ENCODE results near the gene SYT3. TPM values are rescaled to one million over a fixed set of nuclear protein-coding genes. Genes with fewer than 3 reads are reported as not detected.

SYT3 gene
- total RNA-seq, 4 donors from 2014 or later = 1.2 TPM; not detected in 3

- H3K27ac ChIP-seq = no peak overlapping the region
- H3K4me3 ChIP-seq = no peak overlapping the region
- peaks cover 0 to 16% (median 7%) of the 10 kb centered on the region in 4 donors for H3K4me1 ChIP-seq
- peaks cover 0 to 13% (median 2%) of the 10 kb centered on the region in 4 donors for H3K9me3 ChIP-seq
- DNase-seq = no peak
- TF ChIP-seq POLR2A (IDR thresholded peaks at IDR 0.05) (no peak), CTCF (IDR thresholded peaks at IDR 0.05) (no peak)
- peaks cover 0 to 12% of the 10 kb centered on the region in 2 donors for H3K27me3 ChIP-seq
- no peaks in the 10 kb centered on the region for H3K36me3 ChIP-seq
Measured at GRCh38 chr19:50660088-50660366, 20.3 kb upstream of the SYT3 start.

GRCh38 chr19:50659318-50660087, 19.8 kb upstream of the SYT3 start:
- peak overlapping the region in 3 of 4 donors; percentile 20 to 29 (median 22) for H3K4me3 ChIP-seq

GRCh38 chr19:50658441-50659317, 19.0 kb upstream of the SYT3 start:
- peak overlapping the region in 3 of 4 donors; percentile 20 to 29 (median 22) for H3K4me3 ChIP-seq
- TF ChIP-seq POLR2A (IDR thresholded peaks at IDR 0.05) (no peak), CTCF (IDR thresholded peaks at IDR 0.05) (no peak)
- peaks cover 0 to 12% of the 10 kb centered on the region in 2 donors for H3K27me3 ChIP-seq

More at GRCh38 chr19:50659318-50660087, 19.8 kb upstream of the SYT3 start:
- Histone ChIP-seq H3K4me1 (peaks cover 0 to 16% (median 7%) of the 10 kb centered on the region in 4 donors), H3K27me3 (peaks cover 0 to 12% of the 10 kb centered on the region in 2 donors), H3K9me3 (peaks cover 0 to 16% (median 2%) of the 10 kb centered on the region in 4 donors), H3K27ac (no peak overlapping the region), H3K36me3 (no peaks in the 10 kb centered on the region)
- no peak for TF ChIP-seq POLR2A (IDR thresholded peaks at IDR 0.05)
- no peak for TF ChIP-seq CTCF (IDR thresholded peaks at IDR 0.05)
- DNase-seq = no peak

GRCh38 chr19:50657712-50658440, 18.2 kb upstream of the SYT3 start:
- no peaks in the 10 kb centered on the region for H3K36me3 ChIP-seq
- no peak overlapping the region for H3K27ac ChIP-seq
- TF ChIP-seq CTCF (IDR thresholded peaks at IDR 0.05) = no peak
- TF ChIP-seq POLR2A (IDR thresholded peaks at IDR 0.05) = no peak
- peak overlapping the region in 2 of 4 donors; percentile 20 to 22 for H3K4me3 ChIP-seq
- H3K4me1 ChIP-seq = peaks cover 0 to 16% (median 7%) of the 10 kb centered on the region in 4 donors
- H3K27me3 ChIP-seq = peaks cover 0 to 12% of the 10 kb centered on the region in 2 donors
- peak; percentile 63 to 85 (median 65) for DNase-seq
- peaks cover 0 to 16% (median 2%) of the 10 kb centered on the region in 4 donors for H3K9me3 ChIP-seq

More at GRCh38 chr19:50658441-50659317, 19.0 kb upstream of the SYT3 start:
- peaks cover 0 to 16% (median 2%) of the 10 kb centered on the region in 4 donors for H3K9me3 ChIP-seq
- H3K27ac ChIP-seq = peak overlapping the region in 2 of 4 donors; percentile 58 to 59
- DNase-seq = peak in 2 of 3 donors; percentile 30 to 61
- H3K36me3 ChIP-seq = no peaks in the 10 kb centered on the region
- H3K4me1 ChIP-seq = peaks cover 0 to 16% (median 7%) of the 10 kb centered on the region in 4 donors

- Histone ChIP-seq H3K9me3 (peaks cover 0 to 16% (median 2%) of the 10 kb centered on the region in 4 donors), H3K27me3 (peaks cover 0 to 12% of the 10 kb centered on the region in 2 donors), H3K4me1 (peaks cover 0 to 16% (median 7%) of the 10 kb centered on the region in 4 donors), H3K27ac (no peak overlapping the region), H3K4me3 (no peak overlapping the region), H3K36me3 (no peaks in the 10 kb centered on the region)
- TF ChIP-seq POLR2A (IDR thresholded peaks at IDR 0.05) (no peak), CTCF (IDR thresholded peaks at IDR 0.05) (no peak)
- no peak for DNase-seq
Measured at GRCh38 chr19:50657222-50657669, 17.6 kb upstream of the SYT3 start.

Data from Peyer's patch (tissue), 4 donors.